ENCODE results near the gene IRAK2. TPM values are rescaled to one million over a fixed set of nuclear protein-coding genes. Genes with fewer than 3 reads are reported as not detected.
A peak's percentile ranks its signal among the peaks of the same experiment; 100 is the strongest.

The IRAK2 gene
- polyA plus RNA-seq, 1 experiment, result 2.5 TPM

DNA sequence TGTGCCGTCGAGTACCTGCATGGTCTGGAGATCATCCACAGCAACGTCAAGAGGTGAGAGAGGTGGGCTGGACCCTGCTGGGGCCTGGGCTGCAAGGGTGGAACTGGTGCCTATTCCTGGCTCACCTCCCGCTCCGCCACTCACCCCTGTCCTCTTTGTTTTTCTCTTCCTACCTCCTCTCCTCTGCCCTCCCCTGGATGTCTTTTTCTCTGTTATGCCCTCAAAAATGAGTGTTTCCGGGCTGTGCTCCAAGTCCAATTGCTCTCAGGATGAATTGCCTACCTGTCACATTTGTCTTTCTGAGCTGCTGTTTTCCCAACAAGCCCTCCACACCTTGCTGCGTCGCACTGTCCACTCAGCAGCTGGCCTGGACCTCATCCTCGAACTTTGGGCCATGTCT, 55.0 kb downstream of the IRAK2 start:
- POLR2A ChIA-PET, result no interaction called here
- no peaks in the 10 kb centered on the region for H3K36me3 ChIP-seq (ENCODE audit: control insufficient read depth, insufficient read depth, low read length)
- H3K4me3 ChIP-seq (ENCODE audit: low read depth, low read length), result no peak overlapping the region
- CTCF ChIA-PET, result interaction anchor here (1.4 kb wide), 1 partner anchor 27 kb away, joined by 4 read pairs; no protein-coding TSS in a partner anchor
- DNase-seq (ENCODE audit: low read depth), result no peak
- TF ChIP-seq, protein P1, sequence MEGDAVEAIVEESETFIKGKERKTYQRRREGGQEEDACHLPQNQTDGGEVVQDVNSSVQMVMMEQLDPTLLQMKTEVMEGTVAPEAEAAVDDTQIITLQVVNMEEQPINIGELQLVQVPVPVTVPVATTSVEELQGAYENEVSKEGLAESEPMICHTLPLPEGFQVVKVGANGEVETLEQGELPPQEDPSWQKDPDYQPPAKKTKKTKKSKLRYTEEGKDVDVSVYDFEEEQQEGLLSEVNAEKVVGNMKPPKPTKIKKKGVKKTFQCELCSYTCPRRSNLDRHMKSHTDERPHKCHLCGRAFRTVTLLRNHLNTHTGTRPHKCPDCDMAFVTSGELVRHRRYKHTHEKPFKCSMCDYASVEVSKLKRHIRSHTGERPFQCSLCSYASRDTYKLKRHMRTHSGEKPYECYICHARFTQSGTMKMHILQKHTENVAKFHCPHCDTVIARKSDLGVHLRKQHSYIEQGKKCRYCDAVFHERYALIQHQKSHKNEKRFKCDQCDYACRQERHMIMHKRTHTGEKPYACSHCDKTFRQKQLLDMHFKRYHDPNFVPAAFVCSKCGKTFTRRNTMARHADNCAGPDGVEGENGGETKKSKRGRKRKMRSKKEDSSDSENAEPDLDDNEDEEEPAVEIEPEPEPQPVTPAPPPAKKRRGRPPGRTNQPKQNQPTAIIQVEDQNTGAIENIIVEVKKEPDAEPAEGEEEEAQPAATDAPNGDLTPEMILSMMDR (IDR thresholded peaks at IDR 0.05; ENCODE audit: insufficient read depth, low read depth, low read length), result no peak
- no peaks in the 10 kb centered on the region for H3K27me3 ChIP-seq (ENCODE audit: control insufficient read depth, insufficient read depth, low read length)

DNA sequence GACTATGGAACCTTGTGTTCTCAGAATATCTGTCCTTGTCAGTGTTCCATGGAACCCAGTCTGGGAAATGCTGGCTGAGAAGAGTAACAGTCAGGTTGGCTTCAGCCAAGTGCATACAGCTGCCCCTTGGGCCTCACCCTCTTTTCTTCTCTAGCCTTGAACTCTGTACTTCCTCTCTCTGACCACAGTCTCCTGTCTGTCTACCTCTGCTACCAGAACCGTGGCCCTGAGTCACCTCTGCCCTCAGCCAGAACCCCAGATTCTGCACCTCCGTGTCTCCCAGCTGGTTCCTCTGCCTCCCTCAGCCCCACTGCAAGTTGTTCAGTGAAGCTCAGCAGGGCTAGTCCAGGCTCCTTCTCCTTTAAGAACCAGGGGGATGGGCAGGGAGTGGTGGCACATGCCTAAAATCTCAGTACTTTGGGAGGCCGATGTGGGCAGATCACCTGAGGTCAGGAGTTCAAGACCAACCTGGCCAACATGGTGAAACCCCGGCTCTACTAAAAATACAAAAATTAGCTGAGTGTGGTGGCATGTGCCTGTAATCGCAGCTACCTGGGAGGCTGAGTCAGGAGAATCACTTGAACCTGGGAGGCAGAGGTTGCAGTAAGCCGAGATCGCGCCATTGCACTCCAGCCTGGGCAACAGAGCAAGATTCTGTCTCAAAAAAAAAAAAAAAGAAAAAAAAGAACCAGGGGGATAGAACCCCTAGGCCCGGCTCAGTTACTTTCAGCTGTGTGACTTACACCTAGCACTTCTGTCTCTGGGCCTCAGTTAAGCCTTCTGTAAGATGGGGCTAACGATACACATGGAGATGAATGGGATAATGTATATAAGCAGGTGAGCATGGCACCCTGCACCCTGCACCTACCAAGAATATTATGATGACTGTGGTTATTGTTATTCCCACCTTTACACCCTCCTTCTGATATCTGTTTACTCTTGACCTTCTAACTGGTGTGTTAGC, 59.2 kb downstream of the IRAK2 start:
- no peak for DNase-seq (ENCODE audit: low read depth)

DNA sequence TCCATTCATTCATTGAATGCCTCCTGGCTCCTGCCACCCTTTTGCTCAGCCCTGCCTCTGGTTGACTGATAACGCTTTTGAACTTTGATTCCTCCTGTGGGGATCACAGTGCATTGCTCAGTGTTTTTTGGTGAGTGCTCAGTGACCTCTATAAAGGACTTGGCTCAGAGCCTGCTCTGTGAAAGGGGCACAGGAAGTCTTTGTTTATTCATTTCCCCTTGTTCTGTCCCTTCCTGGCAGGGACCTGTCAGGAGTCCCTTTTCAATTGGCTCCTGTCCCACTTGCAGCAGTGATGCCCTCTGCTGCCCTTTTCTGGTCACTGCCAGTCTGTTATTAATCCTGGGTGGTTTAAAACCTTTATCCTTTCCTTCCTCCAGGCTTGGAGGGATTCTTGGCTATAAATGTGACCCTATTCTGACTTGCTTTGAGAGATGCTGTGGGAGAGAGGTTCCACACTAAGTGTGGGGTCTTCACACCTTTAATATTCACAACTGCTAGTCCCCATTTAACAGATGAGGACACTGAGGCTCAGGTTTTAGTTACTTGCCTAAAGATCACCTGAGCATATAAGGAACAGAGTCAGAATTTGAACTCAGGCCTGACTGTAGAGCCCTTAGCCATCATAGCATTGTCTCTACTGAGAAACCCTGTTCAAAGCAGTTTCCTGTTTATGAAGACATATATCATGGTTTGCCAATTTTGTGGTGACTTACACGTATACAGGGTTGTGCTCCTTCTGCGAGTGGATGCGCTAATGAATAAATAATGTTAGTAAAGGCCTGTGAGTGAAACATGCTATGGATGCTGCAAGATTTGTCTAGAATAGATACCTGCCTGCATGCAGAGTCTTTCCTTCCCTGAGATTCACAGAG, 60.3 kb downstream of the IRAK2 start:
- TF ChIP-seq, protein P1 (IDR thresholded peaks at IDR 0.05; ENCODE audit: insufficient read depth, low read depth, low read length), result peak; percentile 77
- Histone ChIP-seq H3K27me3 (ENCODE audit: control insufficient read depth, insufficient read depth, low read length) (no peaks in the 10 kb centered on the region), H3K36me3 (ENCODE audit: control insufficient read depth, insufficient read depth, low read length) (no peaks in the 10 kb centered on the region), H3K4me3 (ENCODE audit: low read depth, low read length) (no peak overlapping the region)
- no peak for DNase-seq (ENCODE audit: low read depth)
- ChIA-PET CTCF (interaction anchor here (0.7 kb wide), 1 partner anchor 19 kb away, joined by 3 read pairs; no protein-coding TSS in a partner anchor), POLR2A (no interaction called here)

More for the DNA sequence above, 59.2 kb downstream of the IRAK2 start:
- ChIA-PET POLR2A (no interaction called here), CTCF (interaction anchor here (0.6 to 1.8 kb wide), 6 partner anchors 20 to 291 kb away, joined by 3 to 11 read pairs (median 6); partner anchors contain the start of genes CRELD1 and IRAK2)
- Histone ChIP-seq H3K36me3 (ENCODE audit: control insufficient read depth, insufficient read depth, low read length) (no peaks in the 10 kb centered on the region), H3K27me3 (ENCODE audit: control insufficient read depth, insufficient read depth, low read length) (no peaks in the 10 kb centered on the region), H3K4me3 (ENCODE audit: low read depth, low read length) (no peak overlapping the region)
- TF ChIP-seq, protein P1 (IDR thresholded peaks at IDR 0.05; ENCODE audit: insufficient read depth, low read depth, low read length), result no peak

DNA sequence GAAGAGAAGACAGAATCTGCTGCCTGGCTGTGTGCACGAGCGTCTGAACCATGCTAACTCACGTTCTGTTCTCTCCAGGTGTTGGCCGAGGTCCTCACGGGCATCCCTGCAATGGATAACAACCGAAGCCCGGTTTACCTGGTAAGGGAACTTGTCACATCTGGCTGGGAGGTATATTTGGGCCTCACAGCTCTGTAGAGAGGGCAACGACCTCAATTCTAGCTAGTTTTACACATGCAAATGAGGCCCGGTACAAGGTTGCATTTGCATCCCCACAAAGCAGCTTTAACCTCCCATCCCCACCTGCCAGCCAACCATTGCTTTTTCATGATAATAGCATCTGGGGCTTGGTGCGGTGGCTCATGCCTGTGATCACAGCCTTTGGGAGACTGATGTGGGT, 61.6 kb downstream of the IRAK2 start:
- no peak overlapping the region for H3K4me3 ChIP-seq (ENCODE audit: low read depth, low read length)
- POLR2A ChIA-PET, result no interaction called here
- no peak for DNase-seq (ENCODE audit: low read depth)
- CTCF ChIA-PET, result interaction anchor here (1.1 kb wide), 1 partner anchor 280 kb away, joined by 3 read pairs; no protein-coding TSS in a partner anchor
- no peaks in the 10 kb centered on the region for H3K36me3 ChIP-seq (ENCODE audit: control insufficient read depth, insufficient read depth, low read length)
- TF ChIP-seq, protein P1 (IDR thresholded peaks at IDR 0.05; ENCODE audit: insufficient read depth, low read depth, low read length), result no peak
- no peaks in the 10 kb centered on the region for H3K27me3 ChIP-seq (ENCODE audit: control insufficient read depth, insufficient read depth, low read length)
